Fibroblast of villous mesenchyme (primary cell): Measurements from ENCODE around the gene TBL1XR1. TPM values are rescaled to one million over a fixed set of nuclear protein-coding genes. Genes with fewer than 3 reads are reported as not detected.

Source experiments
- DNase-seq: peaks from one replicate; pipeline ENCODE4 v3.0.0-alpha.2; 2010; ENCODE audit warnings: low read depth
- H3K4me3 ChIP-seq: 2 replicates; pipeline ENCODE4 v1.5.1; 2011; ENCODE audit warnings: low read depth, mild to moderate bottlenecking, low read length
- total RNA-seq: library from RNA; depleted of rRNA; stranded (reverse); fragments of >200 nt; gene quantifications from 2 replicates; pipeline ENCODE4 v1.2.3, GENCODE V29; 2012
- TF ChIP-seq, protein P1 (sequence below): IDR thresholded peaks from 2 replicates; pipeline ENCODE4 v1.5.1; 2012; ENCODE audit warnings: low read depth, mild to moderate bottlenecking, low read length; ENCODE audit not compliant: insufficient read depth

TBL1XR1 gene
- total RNA-seq, result 107 and 161 TPM in 2 replicates

DNA sequence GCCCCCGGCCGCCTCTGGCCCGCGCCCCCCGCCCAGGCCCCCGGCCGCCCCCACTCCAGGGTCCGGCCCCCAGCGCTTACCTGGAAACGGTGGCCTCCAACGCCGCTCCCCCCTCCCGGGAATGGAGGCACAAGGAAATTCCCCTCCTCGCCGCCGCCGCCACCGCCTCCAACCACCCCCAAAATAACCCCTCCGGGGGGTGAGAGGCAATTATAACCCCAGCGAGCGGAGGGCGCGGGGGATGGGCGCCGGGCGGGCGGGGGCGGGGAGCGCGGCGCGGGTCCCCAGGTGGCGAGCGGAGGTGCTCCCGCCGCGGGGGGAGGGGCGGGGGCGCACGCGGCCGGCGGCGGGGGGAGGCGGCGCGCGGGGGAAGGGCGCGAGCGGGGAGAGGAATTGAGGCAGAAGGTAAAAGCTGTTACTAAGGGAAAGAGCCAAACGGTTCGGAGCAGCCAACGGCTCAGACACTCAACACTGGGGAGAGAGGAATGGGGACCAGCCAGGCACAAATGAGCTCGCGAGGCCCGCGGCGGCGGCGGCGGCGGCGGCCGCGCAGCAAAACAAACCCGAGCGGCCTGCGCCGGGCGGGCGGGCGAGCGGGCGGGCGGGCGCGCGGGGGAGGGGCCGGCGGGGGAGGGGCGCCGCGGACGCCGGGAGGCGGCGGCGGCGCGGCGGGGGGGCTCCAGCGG is at the start of gene TBL1XR1:
TBL1XR1 (minus strand) TSS at position 442 of the 686 bp plus-strand sequence. CDS start 132,505 bp downstream, outside the sequence.
- TF ChIP-seq, protein P1, sequence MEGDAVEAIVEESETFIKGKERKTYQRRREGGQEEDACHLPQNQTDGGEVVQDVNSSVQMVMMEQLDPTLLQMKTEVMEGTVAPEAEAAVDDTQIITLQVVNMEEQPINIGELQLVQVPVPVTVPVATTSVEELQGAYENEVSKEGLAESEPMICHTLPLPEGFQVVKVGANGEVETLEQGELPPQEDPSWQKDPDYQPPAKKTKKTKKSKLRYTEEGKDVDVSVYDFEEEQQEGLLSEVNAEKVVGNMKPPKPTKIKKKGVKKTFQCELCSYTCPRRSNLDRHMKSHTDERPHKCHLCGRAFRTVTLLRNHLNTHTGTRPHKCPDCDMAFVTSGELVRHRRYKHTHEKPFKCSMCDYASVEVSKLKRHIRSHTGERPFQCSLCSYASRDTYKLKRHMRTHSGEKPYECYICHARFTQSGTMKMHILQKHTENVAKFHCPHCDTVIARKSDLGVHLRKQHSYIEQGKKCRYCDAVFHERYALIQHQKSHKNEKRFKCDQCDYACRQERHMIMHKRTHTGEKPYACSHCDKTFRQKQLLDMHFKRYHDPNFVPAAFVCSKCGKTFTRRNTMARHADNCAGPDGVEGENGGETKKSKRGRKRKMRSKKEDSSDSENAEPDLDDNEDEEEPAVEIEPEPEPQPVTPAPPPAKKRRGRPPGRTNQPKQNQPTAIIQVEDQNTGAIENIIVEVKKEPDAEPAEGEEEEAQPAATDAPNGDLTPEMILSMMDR, result no peak
- H3K4me3 ChIP-seq, result peak within 1 kb of the TSS; percentile 97
- DNase-seq, result peak; percentile 94

DNA sequence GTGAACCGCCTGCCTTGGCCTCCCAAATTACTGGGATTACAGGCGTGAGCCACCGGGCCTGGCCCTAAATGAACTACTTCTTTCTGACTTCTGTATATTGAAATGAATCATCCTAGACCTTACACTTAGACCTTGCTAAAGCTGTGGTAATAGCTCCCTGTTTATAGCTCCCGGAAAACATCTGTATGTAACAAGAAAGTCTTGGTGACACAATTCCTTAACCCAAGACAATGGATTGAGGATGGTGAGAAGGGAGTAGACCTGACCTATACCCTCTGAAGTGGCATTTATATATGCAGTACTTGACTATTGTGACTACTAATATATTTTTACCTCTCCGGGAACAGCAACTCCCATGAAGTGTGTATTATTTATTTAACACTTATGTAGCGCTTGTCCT is 48.0 kb upstream of the TBL1XR1 start:
- H3K4me3 ChIP-seq, result no peak overlapping the region
- TF ChIP-seq, protein P1, result no peak
- no peak for DNase-seq

DNA sequence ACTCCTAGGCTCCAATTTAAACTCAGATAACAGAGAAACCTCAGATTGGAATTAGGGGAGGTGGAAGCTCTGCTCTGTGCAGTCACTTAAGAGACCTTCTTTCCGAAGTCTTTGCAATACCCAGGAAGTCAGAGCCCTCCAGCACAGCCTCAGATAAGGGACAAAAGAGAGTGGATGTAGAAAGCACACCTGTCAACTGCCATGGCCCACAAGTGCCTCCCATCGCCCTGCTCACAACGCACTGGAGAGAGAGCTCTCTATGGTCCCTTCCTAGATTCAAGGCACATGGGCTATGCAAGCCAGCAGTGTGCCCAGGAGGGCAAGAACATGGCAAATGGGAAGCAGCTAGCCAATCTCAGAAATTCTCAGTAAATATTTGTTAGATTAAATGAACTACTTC is 47.3 kb upstream of the TBL1XR1 start:
- no peak for DNase-seq
- TF ChIP-seq, protein P1, result no peak
- no peak overlapping the region for H3K4me3 ChIP-seq

GRCh38 chr3:177238686-177239216 is 41.5 kb upstream of the TBL1XR1 start:
- no peak overlapping the region for H3K4me3 ChIP-seq
- TF ChIP-seq, protein P1, result no peak
- no peak for DNase-seq

DNA sequence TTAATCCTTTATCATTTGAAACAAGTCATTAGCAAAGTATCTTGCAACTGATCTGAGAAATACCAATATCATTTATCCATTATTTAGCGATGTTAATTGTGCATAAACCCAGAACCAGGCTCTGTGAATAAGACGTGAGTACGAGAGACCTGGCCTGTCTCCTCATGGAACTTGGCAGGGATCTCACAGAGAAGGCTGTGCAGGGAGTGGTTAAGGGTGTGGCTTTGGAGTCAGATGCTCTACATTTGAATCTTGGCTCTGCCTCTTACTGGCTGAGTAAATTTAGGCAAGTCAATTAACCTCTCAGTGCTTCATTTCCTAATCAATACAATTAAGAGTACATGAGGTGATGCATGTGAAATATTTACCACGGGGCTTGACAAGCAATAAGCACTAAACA is 39.9 kb upstream of the TBL1XR1 start:
- DNase-seq, result no peak
- no peak overlapping the region for H3K4me3 ChIP-seq
- TF ChIP-seq, protein P1, result no peak

- TF ChIP-seq, protein P1, result no peak
- H3K4me3 ChIP-seq, result no peak overlapping the region
- DNase-seq, result no peak
Observed at GRCh38 chr3:177236704-177237103, 39.4 kb upstream of the TBL1XR1 start.
